HuH-7 (cell line): ENCODE measurements around the gene SCPEP1.
"Not testable (repeated sequence)": the region's sequence is repeated elsewhere in the genome, so short reads cannot be mapped to it uniquely, and the experiment has no call there.

ENCODE experiments used
- DNase-seq: peaks from one replicate; pipeline ENCODE4 v3.0.0; 2011; ENCODE audit warnings: low spot score

Gene SCPEP1, protein sequence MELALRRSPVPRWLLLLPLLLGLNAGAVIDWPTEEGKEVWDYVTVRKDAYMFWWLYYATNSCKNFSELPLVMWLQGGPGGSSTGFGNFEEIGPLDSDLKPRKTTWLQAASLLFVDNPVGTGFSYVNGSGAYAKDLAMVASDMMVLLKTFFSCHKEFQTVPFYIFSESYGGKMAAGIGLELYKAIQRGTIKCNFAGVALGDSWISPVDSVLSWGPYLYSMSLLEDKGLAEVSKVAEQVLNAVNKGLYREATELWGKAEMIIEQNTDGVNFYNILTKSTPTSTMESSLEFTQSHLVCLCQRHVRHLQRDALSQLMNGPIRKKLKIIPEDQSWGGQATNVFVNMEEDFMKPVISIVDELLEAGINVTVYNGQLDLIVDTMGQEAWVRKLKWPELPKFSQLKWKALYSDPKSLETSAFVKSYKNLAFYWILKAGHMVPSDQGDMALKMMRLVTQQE

DNA sequence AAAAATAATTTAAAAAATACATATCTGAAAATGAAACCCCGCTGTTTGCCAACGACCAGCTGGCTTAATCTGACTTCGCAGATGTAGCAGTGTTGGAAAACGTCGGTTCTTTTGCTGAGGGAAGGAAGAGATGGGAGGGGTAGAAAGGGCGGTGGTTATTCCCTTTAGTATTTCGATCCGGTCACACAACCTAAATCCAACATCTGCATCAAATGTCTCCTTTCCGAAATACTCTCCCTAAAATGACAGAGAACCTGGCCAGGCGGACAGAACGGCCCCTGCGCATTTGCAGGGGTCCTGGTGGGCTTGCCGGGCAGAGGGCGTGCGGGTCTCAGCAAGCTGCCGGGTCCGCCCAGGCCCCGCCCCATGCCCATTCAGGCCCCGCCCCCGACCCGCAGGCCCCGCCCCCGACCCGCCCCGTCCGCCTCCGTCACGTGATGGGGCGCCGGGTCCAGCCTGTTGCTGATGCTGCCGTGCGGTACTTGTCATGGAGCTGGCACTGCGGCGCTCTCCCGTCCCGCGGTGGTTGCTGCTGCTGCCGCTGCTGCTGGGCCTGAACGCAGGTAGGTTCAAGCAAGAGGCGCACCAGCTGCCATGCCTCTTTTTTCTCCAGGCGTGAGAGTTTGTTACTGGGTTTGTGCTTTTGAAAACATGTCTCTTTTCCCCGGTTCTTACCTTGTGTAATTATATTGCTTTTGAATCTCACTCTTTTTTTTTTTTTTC lies at the start of gene SCPEP1:
Gene SCPEP1, plus strand, starts transcription at position 459 of the 723 bp plus-strand sequence. Its CDS starts 29 bp downstream, at position 488.
- peak; percentile 90 for DNase-seq

DNA sequence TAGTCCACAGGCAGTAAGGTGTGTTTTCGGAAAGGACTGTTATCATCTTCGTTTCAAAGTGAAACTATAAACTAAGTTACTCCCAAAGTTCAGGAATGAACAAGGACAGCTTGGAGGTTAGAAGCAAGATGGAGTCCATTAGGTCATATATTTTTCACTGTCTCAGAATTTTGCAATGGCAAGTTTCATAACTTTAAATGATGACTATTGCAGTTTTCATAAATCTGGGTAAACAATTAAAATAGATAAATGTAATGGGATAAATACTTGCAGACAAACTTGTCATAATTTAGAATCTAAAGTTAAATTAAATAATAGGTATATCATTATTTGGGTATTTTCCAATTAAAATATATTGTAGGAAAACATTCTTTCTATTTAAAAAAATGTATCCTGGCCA lies 49.3 kb upstream of the SCPEP1 start:
- DNase-seq, result no peak

DNA sequence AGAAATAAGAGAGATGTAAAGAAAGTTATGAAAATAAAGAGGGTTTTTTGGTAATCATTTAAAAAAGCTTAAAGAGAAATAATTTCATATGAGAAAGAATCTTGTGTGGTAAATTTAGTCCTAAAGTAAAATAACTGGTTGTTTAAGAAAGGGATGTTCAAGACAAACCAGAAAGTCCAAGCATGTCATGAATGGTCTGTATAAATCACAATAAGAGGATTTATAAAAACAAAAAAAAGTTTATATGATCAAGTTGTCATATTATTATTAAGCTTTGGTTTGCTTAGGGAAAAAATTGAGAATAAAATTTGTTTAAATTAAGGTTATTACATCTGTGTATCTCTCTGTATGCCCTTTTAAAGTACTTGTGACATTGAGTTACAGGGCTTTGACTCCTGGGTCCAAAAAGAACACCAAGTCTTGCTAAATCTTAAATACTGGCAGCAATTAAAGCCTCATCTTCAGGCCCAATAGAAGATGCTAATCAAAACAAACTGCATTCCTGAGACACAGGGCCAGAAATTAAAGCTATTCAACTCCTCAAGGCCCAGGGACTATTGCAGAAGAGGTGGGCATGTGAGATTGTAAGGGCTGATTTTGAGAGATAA lies 48.5 kb upstream of the SCPEP1 start:
- no peak for DNase-seq

DNA sequence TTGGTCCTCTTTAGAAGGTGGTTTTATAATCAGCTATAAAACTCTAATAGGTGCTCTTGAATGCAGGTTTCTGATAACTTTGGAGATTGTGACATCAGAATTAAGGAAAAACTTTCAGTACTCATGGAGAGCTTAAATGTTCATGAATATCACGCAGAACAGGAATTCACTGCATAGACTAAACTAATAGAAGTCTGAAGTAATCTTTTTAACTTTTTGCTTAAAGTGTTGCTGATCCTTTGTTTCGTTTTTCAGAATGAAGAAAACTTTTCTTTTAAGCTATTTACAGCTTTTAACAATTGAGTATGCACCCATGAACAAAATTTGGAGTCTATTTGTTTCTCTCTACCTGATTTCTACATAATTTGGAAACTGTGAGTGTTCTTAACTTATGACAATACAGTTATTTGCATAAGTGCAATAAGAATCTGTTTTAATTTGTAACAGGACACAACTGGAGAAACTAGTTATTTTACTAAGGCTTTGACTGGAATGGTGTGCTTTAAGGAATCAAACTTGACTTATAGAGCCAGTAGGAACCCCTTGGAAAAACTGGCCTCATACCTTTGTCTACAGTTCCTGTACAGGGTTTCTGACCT lies 47.1 kb upstream of the SCPEP1 start:
- DNase-seq, result no peak

DNA sequence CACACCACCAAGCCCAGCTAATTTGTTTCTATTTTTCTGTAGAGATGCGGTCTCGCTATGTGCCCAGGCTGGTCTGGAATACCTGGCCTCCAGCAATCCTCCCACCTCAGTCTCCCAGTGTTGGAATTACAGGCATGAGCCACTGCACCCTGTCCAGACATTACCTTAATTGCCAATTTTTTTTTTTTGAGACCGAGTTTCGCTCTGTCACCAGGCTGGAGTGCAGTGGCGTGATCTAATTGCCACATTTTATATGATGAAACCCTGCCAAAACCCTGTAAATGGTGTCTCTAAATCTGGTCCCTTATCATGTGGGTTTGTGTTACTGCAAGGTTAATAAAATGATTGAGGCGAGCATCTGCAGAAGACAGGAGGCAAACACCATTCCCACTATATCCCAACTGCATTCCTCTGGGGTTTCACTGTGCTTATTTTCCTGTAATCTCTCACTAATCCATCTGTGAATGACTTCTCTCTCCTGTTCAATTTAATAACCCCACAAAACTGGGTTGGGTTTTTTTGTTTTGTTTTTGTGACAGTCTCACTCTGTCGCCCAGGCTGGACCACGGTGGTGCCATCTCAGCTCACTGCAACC lies 44.7 kb upstream of the SCPEP1 start:
- DNase-seq, result no peak

DNA sequence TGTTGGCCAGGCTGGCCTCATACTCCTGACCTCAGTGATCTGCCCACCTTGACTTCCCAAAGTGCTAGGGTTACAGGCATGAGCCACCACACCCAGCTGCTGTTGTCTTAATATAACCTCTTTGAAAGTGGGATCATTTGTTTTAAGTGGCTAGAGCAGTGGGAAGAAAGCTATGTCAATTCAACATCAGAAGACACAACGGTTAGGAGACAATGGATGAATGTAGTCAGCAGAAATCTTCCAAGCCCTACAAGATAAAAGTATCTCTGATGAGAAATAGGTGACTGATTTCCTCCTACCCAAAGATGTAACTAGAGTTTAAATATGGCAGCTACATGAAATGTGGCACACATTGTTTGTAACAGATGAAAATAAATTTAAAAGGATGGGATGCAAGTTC lies 44.1 kb upstream of the SCPEP1 start:
- no peak for DNase-seq

DNA sequence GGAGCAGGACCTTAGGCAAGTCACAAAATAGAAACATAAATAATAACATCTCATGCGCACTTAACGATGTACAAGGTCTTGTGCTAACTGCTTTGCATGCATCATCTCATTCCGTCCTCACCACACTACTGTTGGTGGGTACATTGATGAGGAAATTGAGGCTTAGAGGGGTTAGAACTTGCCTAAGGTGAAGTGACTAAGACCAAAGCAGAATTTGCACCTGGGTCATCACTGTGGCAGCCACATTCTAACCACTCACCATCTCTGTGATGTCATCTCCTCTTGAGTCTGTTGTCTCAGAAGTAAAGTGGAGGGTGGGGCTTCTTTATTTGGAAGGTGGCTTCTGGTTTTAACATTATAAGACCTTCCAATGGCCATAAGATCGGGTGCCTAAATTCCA lies 43.7 kb upstream of the SCPEP1 start:
- DNase-seq, result no peak

DNA sequence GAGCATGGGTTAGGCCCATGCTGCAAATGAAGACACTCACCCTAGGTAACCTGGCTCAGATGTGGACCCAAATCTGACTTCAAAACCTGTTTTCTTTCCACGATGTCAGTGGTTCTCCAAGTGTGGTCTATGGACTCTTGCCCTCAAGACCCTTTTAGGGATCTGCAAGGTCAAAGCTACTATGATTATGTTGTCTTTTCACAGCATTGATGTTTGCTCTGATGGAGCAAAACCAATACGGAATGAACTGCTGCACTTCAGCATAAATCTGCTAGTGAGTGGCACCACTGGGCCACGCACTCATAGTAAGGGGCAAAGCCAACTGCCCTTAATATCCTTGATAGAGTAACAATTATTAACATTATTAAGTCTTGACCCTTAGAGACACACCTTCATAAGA lies 42.5 kb upstream of the SCPEP1 start:
- DNase-seq, result no peak

DNA sequence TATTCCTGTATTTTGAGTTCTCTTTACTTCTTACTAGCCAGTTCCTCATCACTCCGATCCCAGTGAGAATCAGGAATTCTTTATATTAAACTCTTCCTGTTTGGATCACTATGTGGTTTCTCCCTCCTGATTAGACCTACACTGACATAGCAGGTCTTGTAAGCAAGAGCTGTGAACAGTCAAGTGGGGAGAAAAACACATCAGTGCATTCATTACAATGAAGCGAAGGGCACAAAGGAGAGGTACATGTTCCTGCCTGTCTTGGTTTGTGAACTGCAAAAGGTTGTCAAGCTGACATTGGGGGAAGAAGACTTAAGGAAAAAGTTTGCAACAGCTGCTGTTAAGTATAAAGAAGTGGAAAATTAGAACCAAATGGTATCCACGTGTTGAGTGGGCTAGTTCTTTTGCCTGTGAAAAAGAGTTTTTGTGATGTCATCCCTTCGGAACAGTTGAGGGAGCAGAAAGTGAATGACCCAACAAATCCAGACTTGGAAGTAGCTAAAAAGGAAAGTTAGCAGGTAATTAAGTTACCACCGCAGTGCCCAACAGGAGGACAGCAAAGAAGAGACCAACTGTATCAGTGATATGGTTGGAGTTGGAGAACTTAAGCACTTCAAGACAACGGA lies 41.1 kb upstream of the SCPEP1 start:
- no peak for DNase-seq

DNA sequence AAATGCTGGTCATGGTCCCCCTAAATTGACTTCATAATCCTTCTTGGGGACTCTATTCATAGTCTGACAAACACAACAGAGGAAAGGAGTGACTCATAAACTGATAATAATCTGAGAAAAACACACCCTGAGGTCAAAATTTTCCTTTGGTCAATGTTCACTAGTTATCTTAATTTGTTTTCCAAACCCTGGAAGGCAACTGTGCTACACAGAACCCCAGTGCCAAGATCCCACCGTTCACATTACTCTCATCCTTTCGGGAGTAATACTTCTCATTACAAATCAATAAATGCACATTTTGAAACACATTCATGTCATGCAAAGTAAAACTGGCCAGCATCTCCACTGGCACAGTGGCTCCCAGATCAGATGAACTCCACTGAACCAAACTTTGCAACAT lies 40.2 kb upstream of the SCPEP1 start:
- no peak for DNase-seq

DNA sequence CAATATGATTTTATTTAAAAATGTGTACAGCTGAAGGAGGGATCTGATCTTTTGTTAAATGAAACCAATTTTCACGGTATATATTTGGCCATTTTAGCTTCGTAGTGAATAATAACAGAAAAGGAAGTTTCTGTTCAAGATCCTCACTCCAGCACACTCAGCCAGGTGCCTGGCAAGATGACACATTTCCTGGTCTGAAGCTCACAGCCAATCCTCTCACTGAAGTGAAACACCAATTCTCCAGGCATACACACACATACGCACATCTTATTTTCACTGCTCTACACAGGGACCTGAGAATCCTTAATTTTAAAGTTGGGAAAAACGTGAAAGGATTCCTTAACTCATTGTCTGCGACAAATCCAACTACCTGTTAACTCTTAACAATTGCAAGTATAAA lies 39.7 kb upstream of the SCPEP1 start:
- not testable (repeated sequence) for DNase-seq

DNA sequence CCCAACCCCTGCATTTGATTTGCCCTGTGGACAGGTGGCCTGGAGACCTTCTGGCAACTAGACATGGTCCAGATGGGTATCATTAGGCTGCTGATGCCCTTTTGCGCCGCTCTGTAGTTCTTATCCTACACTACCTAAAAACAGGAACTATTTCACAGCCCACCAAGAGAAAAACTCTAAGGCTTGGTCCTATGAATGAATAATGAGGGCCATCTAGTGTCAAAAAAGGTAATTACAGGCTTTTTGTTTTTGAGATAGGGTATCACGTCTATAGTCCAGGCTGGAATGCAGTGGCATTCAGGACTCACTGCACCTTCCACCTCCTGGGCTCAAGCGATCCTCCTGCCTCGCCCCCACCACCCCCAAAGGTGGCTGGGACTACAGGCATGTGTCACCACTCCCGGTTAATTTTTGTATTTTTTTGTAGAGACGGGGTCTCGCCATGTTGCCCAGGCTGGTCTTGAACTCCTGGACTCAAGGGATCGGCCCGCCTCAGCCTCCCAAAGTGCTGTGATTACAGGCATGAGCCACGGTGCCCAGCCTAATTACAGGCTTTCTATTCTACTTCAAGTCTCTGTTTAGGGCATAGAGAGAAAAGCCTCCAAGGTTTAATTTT lies 38.0 kb upstream of the SCPEP1 start:
- DNase-seq, result peak; percentile 52

DNA sequence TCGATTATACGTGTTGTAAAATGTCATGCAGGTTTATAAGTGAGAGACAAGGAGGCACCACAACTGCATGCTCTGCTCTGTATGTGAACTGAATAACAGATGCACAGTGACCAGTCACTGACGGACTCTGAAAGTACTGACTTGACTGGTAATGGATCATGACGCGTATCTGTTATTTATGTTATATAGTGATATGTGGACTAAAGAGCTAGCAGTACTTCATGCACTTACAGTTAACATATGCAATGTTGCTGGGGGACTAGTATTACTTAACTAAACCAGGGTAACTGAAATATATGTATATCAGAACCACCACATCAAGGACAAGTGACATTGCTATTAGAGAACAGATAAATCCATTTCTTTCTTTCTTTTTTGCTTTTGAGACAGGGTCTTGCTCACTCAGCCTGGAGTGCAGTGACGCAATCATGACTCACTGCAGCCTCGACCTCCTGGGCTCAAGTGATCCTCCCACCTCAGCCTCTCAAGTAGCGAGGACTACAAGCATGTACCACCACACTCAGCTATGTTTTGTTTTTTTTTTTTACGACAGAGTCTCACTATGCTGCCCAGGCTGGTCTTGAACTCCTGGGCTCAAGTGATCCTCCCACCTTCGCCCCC lies 34.3 kb upstream of the SCPEP1 start:
- no peak for DNase-seq

DNA sequence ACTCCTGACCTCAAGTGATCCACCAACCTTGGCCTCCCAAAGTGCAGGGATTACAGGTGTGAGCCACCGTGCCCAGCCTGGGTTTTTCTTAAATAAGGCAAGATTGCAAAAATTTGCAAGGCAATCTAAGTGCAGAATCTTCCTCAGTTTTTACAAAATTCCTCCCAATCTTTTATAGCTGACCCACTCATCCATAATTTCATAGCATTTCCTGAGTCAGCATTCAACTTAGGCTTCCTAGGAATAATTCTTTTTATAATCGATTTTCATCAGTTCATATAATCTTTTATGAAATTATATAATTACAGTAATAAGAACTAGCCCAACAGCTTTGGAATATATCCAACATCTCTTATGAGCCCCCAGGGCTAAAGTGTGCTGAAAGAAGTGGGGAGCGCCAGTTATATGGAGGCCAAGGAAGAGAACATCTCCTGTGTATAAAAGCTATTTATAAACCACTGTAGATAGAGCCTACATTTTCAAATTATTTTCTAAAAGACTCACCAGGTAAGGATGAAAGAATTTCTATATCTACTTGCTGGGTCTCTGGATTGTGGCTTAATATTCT lies 31.9 kb upstream of the SCPEP1 start:
- no peak for DNase-seq

DNA sequence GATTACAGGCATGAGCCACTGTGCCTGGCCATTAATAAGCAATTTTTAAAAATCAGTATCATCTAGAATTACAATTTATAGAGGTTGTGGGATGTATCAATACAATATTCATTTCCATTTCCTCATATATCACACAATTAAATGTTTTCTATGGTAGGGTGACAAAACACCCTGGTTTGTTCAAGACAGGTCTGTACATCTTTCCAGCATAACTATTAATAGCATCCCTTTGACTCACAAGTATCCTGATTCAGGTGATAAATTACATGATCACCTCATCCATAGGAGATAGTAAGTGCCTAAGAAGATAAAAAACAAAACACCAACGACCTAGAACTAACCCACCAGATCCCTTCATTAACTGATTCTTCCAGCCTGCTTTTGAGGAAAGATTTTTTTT lies 30.2 kb upstream of the SCPEP1 start:
- no peak for DNase-seq

DNA sequence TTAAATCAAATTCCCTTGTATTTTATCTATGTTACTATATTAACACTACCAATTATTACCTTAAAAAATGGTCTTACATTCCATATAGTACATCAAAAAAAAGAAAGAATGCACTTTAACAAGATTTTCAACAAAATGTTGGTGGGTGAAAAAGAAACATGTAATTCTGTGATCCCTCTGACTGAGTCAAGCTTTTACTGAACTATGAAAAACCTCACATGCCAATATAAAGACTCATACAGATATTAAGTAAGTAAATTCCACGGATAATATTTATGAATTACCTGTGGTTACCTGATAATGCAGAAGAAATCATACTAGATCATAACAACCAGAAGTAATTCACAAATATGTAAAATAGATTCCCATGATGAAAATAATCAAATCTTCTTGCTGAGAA lies 29.4 kb upstream of the SCPEP1 start:
- no peak for DNase-seq

DNA sequence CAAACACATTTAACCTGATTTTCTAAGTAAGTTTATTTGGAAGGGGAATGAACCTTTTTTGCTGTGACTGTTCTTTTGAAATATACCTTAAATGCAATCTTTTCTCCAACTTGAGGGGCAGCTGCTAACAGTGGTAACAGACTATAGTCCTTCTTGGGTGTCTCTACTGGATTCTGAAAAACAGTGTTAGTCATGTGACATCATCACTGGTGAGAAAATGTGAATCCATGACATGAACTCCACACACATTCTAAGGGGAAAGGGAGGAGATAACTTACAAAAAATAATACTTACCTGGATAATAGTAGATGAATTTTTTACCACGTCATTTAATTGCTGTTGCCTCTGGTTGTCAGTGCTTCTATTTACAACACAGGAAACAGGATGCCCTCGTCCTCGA lies 28.3 kb upstream of the SCPEP1 start:
- DNase-seq, result no peak

DNA sequence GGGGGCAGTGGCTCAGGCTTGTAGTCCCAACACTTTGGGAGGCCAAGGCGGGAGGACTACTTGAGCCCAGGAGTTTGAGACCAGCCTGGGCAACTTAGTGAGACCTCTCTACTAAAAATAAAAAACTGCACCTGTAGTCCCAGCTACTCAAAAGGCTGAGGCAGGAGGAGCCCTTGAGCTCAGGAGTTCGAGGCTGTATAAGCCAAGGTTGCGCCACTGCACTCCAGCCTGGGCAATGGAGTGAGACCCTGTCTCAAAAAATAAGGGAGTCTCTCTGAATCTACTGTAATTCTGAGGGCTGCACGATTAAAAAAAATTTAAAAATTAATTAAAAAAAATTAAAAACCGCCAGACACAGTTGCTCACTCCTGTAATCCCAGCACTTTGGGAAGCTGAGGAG lies 20.9 kb upstream of the SCPEP1 start:
- no peak for DNase-seq

DNA sequence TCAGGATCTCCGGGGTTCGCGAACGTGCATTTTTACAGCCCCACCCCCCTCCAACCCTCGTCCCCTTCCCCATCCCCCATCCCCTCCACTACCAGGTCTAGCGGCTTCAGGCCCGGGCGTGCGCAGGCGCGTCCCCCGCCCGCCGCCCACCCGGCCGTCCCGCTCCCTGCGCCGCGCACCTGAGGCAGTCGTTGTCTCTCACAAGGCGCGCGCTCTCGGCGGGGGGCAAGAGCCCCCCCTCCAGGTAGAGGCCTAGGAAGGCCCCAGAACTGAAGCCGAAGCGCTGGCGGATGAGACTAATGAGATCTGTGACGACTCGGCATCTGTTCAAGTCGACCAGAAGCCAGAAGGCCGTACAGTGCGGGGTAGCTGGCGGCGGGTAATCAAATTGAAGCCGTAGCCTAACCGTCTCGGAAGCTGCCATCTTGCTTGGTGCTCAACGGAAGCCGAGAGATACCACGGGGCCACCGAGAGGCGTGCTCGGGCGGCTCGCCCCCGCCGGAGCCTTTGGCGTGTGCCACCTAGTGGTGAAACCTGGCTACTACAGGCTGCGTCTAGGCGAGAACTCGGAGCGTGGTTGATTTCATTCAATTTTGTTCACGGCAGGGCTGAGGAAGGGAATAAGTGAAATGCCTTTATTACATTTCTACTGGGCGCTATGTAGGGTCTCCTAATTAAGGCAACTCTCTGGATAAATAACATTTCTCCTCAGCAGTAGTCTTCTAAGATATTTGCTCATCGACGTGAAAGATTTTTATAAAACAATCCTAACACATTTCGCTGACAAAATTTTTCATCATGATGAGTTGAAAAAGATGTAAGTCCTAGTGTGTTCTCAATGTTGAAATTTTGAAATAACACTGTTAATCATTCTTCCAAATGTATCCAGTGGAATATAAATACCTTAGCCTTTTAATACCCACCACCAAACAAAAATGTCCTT lies 17.1 kb upstream of the SCPEP1 start, which contains the start of gene COIL:
Gene COIL, minus strand, starts transcription at position 455 of the 943 bp plus-strand sequence. Its CDS starts 31 bp downstream, at position 424.
- DNase-seq, result peak; percentile 86
